ENCODE measurements around the gene EPHA8.

Gene EPHA8

GRCh38 chr1:22592919-22593790, 29.9 kb downstream of the EPHA8 start:
- no peak for DNase-seq (ENCODE audit: low spot score)

- no peak for DNase-seq (ENCODE audit: low spot score)
Observed at GRCh38 chr1:22594396-22594795, 31.1 kb downstream of the EPHA8 start.

- no peak for DNase-seq (ENCODE audit: low spot score)
Observed at GRCh38 chr1:22595108-22595507, 31.8 kb downstream of the EPHA8 start.

GRCh38 chr1:22597301-22597965, 34.1 kb downstream of the EPHA8 start:
- DNase-seq (ENCODE audit: low spot score), result no peak

- DNase-seq (ENCODE audit: low spot score), result no peak
Observed at GRCh38 chr1:22597996-22598395, 34.7 kb downstream of the EPHA8 start.

- no peak for DNase-seq (ENCODE audit: low spot score)
Observed at GRCh38 chr1:22598736-22599135, 35.4 kb downstream of the EPHA8 start.

GRCh38 chr1:22600071-22600816, 37.0 kb downstream of the EPHA8 start:
- DNase-seq (ENCODE audit: low spot score), result no peak

GRCh38 chr1:22600817-22601605, 37.7 kb downstream of the EPHA8 start:
- no peak for DNase-seq (ENCODE audit: low spot score)

GRCh38 chr1:22601610-22602009, 38.3 kb downstream of the EPHA8 start:
- no peak for DNase-seq (ENCODE audit: low spot score)

GRCh38 chr1:22602060-22602740, 38.9 kb downstream of the EPHA8 start:
- no peak for DNase-seq (ENCODE audit: low spot score)

- DNase-seq (ENCODE audit: low spot score), result no peak
Observed at GRCh38 chr1:22606161-22606560, 42.9 kb downstream of the EPHA8 start.

- no peak for DNase-seq (ENCODE audit: low spot score)
Observed at GRCh38 chr1:22607154-22607553, 43.9 kb downstream of the EPHA8 start.

- DNase-seq (ENCODE audit: low spot score), result no peak
Observed at GRCh38 chr1:22608361-22608760, 45.1 kb downstream of the EPHA8 start.

- DNase-seq (ENCODE audit: low spot score), result no peak
Observed at GRCh38 chr1:22609291-22609690, 46.0 kb downstream of the EPHA8 start.

- peak; percentile 17 for DNase-seq (ENCODE audit: low spot score)
Observed at GRCh38 chr1:22611530-22611947, 48.2 kb downstream of the EPHA8 start.

GRCh38 chr1:22612671-22613571, 49.6 kb downstream of the EPHA8 start:
- DNase-seq (ENCODE audit: low spot score), result no peak

GRCh38 chr1:22613572-22613918, 50.3 kb downstream of the EPHA8 start:
- no peak for DNase-seq (ENCODE audit: low spot score)

GRCh38 chr1:22613951-22614350, 50.7 kb downstream of the EPHA8 start:
- no peak for DNase-seq (ENCODE audit: low spot score)

- no peak for DNase-seq (ENCODE audit: low spot score)
Observed at GRCh38 chr1:22615886-22616285, 52.6 kb downstream of the EPHA8 start.

GRCh38 chr1:22616571-22616970, 53.3 kb downstream of the EPHA8 start:
- no peak for DNase-seq (ENCODE audit: low spot score)
